Natural killer cell (primary cell): Measurements from ENCODE around the gene PDE9A. TPM values are rescaled to one million over a fixed set of nuclear protein-coding genes. Genes with fewer than 3 reads are reported as not detected.

ENCODE experiments used
- ATAC-seq, 3 donors: fragments of 150-1000 bp in 2 of 3; fragments of 200-7000 bp in 1 of 3; cut with Tn5 transposase; 1 replicate in 1 of 3; 2 replicates in 2 of 3; pipeline ENCODE4 v1.10.0; 2021; ENCODE audit warnings: mild to moderate bottlenecking in 2 of 3, moderate library complexity in 2 of 3
- DNase-seq, 2 donors: peaks; one replicate each; pipeline versions ENCODE4 v3.0.0 to v3.0.0-alpha.2; 2013 to 2021; ENCODE audit warnings: mixed read lengths in 1 of 2
- H3K27ac ChIP-seq: one replicate; pipeline ENCODE4 v1.5.1; 2013; ENCODE audit warnings: mild to moderate bottlenecking, low read length
- H3K27me3 ChIP-seq: one replicate; pipeline ENCODE4 v1.6.1; 2013; ENCODE audit warnings: low read length; ENCODE audit not compliant: control insufficient read depth, insufficient read depth
- H3K36me3 ChIP-seq: one replicate; pipeline ENCODE4 v1.6.1; 2013; ENCODE audit warnings: low read length; ENCODE audit not compliant: control insufficient read depth, insufficient read depth
- H3K4me1 ChIP-seq: one replicate; pipeline ENCODE4 v1.6.1; 2013; ENCODE audit warnings: low read length; ENCODE audit not compliant: control insufficient read depth, insufficient read depth
- H3K4me3 ChIP-seq: one replicate; pipeline ENCODE4 v1.5.1; 2013; ENCODE audit warnings: low read length
- H3K9me3 ChIP-seq: one replicate; pipeline ENCODE4 v1.6.1; 2013; ENCODE audit warnings: low read length; ENCODE audit not compliant: control insufficient read depth, insufficient read depth
- H3K27ac Mint-ChIP-seq, 2 donors: one replicate each; pipeline ENCODE4 v1.8.0; 2022; ENCODE audit warnings: mild to moderate bottlenecking in 2 of 2, mixed read lengths in 2 of 2, moderate library complexity in 1 of 2
- H3K27me3 Mint-ChIP-seq, 2 donors: one replicate each; pipeline ENCODE4 v1.8.0; 2022; ENCODE audit warnings: low read depth in 2 of 2, mixed read lengths in 2 of 2
- H3K36me3 Mint-ChIP-seq: one replicate; pipeline ENCODE4 v1.8.0; 2022; ENCODE audit warnings: mixed read lengths
- H3K4me1 Mint-ChIP-seq, 2 donors: one replicate each; pipeline ENCODE4 v1.8.0; 2022; ENCODE audit warnings: mixed read lengths in 2 of 2
- H3K4me3 Mint-ChIP-seq: one replicate; pipeline ENCODE4 v1.8.0; 2022; ENCODE audit warnings: mild to moderate bottlenecking, moderate library complexity, mixed read lengths
- H3K9me3 Mint-ChIP-seq, 2 donors: one replicate each; pipeline ENCODE4 v1.8.0; 2022; ENCODE audit warnings: mixed read lengths in 2 of 2
- WGBS: methylation state at CpG from one replicate; pipeline ENCODE4 v1.1.7; 2013; ENCODE audit warnings: missing lambda C conversion rate; ENCODE audit not compliant: insufficient coverage; 5-methylcytosine and 5-hydroxymethylcytosine counted together
- intact Hi-C: fragments of 100-400 bp; cut with micrococcal nuclease; formaldehyde crosslinking; loops from one replicate; pipeline ENCODE4 v1.14.2; 2022
- total RNA-seq, 4 donors: library from RNA; stranded (reverse); fragments of 120-200 nt in 1 of 4; gene quantifications; one replicate each; pipeline versions ENCODE4 v1.2.3 to v1.2.4, GENCODE V29; 2013 to 2022
- TF ChIP-seq, protein P1 (sequence below): fragments of 200-600 bp; IDR thresholded peaks from one replicate; pipeline ENCODE4 v1.8.0; 2022; ENCODE audit warnings: antibody characterized with exemption

The PDE9A gene
- total RNA-seq, 3 donors from 2014 or later (not counting 1 experiment from before 2014, with no cell fraction given): 1.0 to 4.1 (median 1.2) TPM

DNA sequence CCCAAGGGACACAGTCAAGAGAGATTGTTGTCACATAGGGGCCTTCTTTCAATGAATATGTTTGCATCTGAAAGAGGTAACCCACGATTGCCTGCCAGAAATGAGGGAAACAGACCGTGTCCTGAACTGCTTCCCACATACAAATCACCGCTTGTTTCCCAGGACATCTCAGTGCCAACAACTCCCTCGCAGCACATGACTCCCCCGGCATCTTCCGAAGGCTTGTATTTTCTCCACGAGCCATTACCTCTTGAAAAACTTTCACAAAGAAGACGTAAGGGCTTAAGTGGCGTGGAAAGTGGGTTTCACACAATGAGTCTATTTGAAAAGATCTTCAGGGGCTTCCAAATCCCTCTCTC, 31.6 kb upstream of the PDE9A start:
- peaks cover 5% of the 10 kb centered on the region for H3K4me1 ChIP-seq
- Mint-ChIP-seq H3K36me3 (no peaks in the 10 kb centered on the region), H3K27ac (no peak overlapping the region), H3K4me1 (no peaks in the 10 kb centered on the region), H3K4me3 (no peak overlapping the region), H3K9me3 (no peaks in the 10 kb centered on the region), H3K27me3 (peaks cover 18 to 29% of the 10 kb centered on the region in 2 donors)
- no peaks in the 10 kb centered on the region for H3K9me3 ChIP-seq
- intact Hi-C loops: no loop called here
- DNase-seq (no peak), ATAC-seq (no peak)
- whole genome bisulfite sequencing: 83% methylated on average over 9 of the region's 9 CpGs
- H3K4me3 ChIP-seq: no peak overlapping the region
- H3K27ac ChIP-seq: no peak overlapping the region
- no peaks in the 10 kb centered on the region for H3K36me3 ChIP-seq
- TF ChIP-seq, protein P1, sequence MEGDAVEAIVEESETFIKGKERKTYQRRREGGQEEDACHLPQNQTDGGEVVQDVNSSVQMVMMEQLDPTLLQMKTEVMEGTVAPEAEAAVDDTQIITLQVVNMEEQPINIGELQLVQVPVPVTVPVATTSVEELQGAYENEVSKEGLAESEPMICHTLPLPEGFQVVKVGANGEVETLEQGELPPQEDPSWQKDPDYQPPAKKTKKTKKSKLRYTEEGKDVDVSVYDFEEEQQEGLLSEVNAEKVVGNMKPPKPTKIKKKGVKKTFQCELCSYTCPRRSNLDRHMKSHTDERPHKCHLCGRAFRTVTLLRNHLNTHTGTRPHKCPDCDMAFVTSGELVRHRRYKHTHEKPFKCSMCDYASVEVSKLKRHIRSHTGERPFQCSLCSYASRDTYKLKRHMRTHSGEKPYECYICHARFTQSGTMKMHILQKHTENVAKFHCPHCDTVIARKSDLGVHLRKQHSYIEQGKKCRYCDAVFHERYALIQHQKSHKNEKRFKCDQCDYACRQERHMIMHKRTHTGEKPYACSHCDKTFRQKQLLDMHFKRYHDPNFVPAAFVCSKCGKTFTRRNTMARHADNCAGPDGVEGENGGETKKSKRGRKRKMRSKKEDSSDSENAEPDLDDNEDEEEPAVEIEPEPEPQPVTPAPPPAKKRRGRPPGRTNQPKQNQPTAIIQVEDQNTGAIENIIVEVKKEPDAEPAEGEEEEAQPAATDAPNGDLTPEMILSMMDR: no peak
- H3K27me3 ChIP-seq: peaks cover 3% of the 10 kb centered on the region

DNA sequence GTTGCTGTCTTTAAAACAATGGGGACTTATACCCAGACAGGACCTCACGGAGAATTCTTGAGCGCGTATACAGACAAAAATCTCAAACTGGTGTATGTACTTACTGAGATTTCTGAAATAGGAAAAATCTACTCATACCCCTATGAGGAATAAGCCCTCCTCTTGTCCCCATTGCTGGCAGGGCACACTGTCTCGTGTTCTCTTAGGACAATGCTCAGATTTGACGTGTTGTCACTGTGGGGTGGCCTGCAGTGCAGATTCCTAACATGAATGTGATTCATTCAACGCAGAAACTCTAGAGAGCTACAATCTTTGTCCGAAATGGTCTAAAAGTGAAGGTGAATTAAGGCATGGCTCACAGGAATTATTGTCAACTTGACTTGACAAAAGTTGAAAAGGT, 31.1 kb upstream of the PDE9A start:
- Mint-ChIP-seq H3K9me3 (no peaks in the 10 kb centered on the region), H3K36me3 (no peaks in the 10 kb centered on the region), H3K4me3 (no peak overlapping the region), H3K27me3 (peaks cover 18 to 29% of the 10 kb centered on the region in 2 donors), H3K4me1 (no peaks in the 10 kb centered on the region), H3K27ac (no peak overlapping the region)
- WGBS: 94% methylated on average over 7 of the region's 7 CpGs
- Histone ChIP-seq H3K27ac (no peak overlapping the region), H3K4me3 (no peak overlapping the region), H3K36me3 (no peaks in the 10 kb centered on the region), H3K4me1 (no peaks in the 10 kb centered on the region), H3K9me3 (no peaks in the 10 kb centered on the region), H3K27me3 (no peaks in the 10 kb centered on the region)
- intact Hi-C loops: no loop called here
- TF ChIP-seq, protein P1: no peak
- no peak for DNase-seq
- ATAC-seq: no peak

DNA sequence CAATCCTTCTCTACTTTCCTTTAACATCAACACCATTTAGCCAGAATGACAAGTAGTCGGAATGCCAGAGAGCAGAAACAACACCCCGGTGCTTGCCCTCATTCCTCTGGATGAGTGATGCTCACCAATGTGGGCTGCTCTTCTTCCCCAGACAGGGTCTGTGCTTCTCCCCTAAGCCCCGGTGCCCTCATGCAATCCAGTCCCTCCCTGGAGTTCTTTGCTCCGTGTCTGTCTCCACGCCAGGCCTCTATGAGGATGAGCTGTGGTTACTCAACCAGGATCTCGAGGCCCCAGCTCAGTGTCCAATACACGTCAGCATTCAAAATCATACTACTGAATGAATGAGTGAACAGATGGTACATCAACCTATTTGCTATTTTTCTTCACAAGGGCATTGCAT, 29.7 kb upstream of the PDE9A start:
- peaks cover 16 to 24% of the 10 kb centered on the region in 2 donors for H3K27me3 Mint-ChIP-seq
- no peaks in the 10 kb centered on the region for H3K27me3 ChIP-seq
- no peaks in the 10 kb centered on the region for H3K36me3 Mint-ChIP-seq
- ATAC-seq (no peak), DNase-seq (no peak)
- no peaks in the 10 kb centered on the region for H3K4me1 Mint-ChIP-seq
- H3K4me3 Mint-ChIP-seq: no peak overlapping the region
- H3K27ac ChIP-seq: no peak overlapping the region
- H3K4me3 ChIP-seq: no peak overlapping the region
- no peaks in the 10 kb centered on the region for H3K4me1 ChIP-seq
- TF ChIP-seq, protein P1: no peak
- H3K9me3 Mint-ChIP-seq: no peaks in the 10 kb centered on the region
- no peaks in the 10 kb centered on the region for H3K9me3 ChIP-seq
- WGBS: 82% methylated on average over 7 of the region's 7 CpGs
- intact Hi-C loops: no loop called here
- no peaks in the 10 kb centered on the region for H3K36me3 ChIP-seq
- no peak overlapping the region for H3K27ac Mint-ChIP-seq

DNA sequence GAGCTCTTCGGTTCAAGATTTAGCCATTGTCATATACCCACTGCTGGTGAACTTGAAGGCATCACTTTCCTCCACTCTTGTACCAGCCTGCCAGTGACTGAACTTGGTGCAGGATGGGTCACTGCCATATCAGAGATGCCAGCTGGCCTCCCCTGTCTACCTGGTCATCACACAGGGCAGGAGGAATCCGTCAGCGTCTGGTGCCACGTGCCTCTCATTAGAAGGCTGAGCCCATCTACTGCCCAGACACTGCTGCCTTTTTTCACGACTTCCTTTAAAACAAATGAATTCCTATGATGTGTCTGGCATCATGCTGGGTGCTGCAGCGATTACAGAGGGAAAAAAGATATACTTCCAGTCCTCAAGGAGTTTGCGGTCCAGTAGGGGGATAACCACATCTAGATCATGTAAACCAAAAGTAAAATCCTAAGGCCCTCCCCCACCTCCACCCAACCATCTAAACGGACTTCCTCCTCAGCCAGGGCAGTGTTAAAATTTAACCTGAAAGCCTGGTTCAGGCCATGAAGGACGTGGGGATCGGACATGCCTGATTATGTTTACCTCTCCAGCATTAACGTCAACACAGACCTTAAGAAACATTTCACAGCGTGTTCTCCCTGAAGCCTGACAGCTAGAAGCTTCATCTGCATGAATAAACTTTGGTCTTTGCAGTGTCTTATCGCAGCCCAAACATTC, 29.2 kb upstream of the PDE9A start:
- no peak overlapping the region for H3K4me3 Mint-ChIP-seq
- WGBS: 54% methylated on average over 13 of the region's 13 CpGs
- Histone ChIP-seq H3K4me1 (no peaks in the 10 kb centered on the region), H3K27ac (no peak overlapping the region), H3K36me3 (no peaks in the 10 kb centered on the region), H3K9me3 (no peaks in the 10 kb centered on the region), H3K4me3 (no peak overlapping the region), H3K27me3 (no peaks in the 10 kb centered on the region)
- ATAC-seq (no peak), DNase-seq (no peak)
- H3K9me3 Mint-ChIP-seq: no peaks in the 10 kb centered on the region
- TF ChIP-seq, protein P1: no peak
- no peaks in the 10 kb centered on the region for H3K36me3 Mint-ChIP-seq
- H3K27me3 Mint-ChIP-seq: peaks cover 15 to 19% of the 10 kb centered on the region in 2 donors
- intact Hi-C loops: no loop called here
- H3K27ac Mint-ChIP-seq: no peak overlapping the region
- no peaks in the 10 kb centered on the region for H3K4me1 Mint-ChIP-seq
